GM12891 (cell line): ENCODE results near the gene PLP2.
"Not testable (repeated sequence)": the region's sequence is repeated elsewhere in the genome, so short reads cannot be mapped to it uniquely, and the experiment has no call there.

Source experiments
- DNase-seq: peaks from one replicate; pipeline ENCODE4 v3.0.0; 2011; ENCODE audit warnings: low spot score; ENCODE audit not compliant: insufficient read length
- FAIRE-seq: peaks from 2 replicates; lab custom pipeline; 2011; peaks lifted over from hg19 to GRCh38; lab: Jason Lieb, UNC
- PAX5 ChIP-seq: IDR thresholded peaks from 2 replicates; pipeline ENCODE4 v1.6.1; 2011; ENCODE audit warnings: low read length, moderate library complexity, mild to moderate bottlenecking; ENCODE audit not compliant: insufficient read depth, severe bottlenecking
- POLR2A ChIP-seq: IDR thresholded peaks from 2 replicates; pipeline ENCODE4 v1.6.1; 2011; ENCODE audit warnings: low read depth, low read length, control low read depth
- POLR2AphosphoS5 ChIP-seq: IDR thresholded peaks from 2 replicates; pipeline ENCODE4 v1.6.1; 2011; ENCODE audit warnings: low read depth, low read length, control low read depth
- POU2F2 ChIP-seq: IDR thresholded peaks from 2 replicates; pipeline ENCODE4 v1.6.1; 2011; ENCODE audit warnings: low read depth, mild to moderate bottlenecking, control low read depth, low read length, moderate library complexity
- SPI1 ChIP-seq: IDR thresholded peaks from 2 replicates; pipeline ENCODE4 v1.6.1; 2011; ENCODE audit warnings: low read depth, low read length, control low read depth
- TAF1 ChIP-seq: IDR thresholded peaks from 2 replicates; pipeline ENCODE4 v1.6.1; 2011; ENCODE audit warnings: low read depth, low read length, control low read depth

PLP2 gene

DNA sequence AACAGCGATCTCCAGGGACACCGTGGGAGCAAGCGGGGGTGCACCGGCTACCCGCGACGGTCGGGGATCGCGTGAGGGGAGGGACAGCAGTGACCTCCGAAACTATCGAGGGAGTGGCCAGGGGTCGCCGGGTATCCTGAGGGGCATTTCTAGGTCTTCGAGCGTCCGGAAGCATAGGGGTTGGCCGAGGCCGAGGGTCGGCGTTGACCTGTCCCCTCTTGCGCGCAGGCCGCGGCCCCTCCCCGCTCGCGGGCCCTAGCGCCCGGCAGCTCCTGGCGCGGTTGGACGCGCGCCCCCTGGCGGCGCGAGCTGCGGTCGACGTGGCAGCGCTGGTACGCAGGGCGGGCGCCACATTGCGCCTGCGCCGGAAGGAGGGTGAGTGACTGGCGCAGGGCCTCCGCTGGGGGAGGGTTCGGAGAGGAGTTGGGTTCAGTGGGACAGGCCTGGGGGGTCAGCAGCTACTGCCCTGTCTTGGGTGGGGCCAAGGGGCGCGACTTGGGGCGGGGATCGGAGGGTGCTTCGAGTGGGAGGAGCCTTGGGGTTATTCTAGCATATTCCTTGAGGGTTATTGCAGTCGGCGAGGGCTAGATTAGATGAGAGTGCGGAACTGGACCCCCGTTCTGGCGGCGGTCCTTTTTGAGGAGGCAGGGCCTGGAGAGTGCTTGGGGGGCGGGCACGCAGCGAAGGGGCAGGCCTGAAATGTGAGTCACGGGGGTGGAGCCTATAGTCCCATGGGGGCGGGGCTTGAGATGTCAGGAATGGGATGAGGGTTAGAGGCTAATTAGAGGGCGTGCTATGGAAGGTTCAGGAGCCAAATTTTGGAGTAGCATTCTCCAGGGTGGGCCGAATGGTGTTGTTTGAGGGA, 7.9 kb upstream of the PLP2 start:
- FAIRE-seq (no peak), DNase-seq (peak; percentile 70)
- TF ChIP-seq POLR2AphosphoS5 (no peak), SPI1 (no peak), POU2F2 (no peak), POLR2A (no peak), TAF1 (no peak), PAX5 (no peak)

DNA sequence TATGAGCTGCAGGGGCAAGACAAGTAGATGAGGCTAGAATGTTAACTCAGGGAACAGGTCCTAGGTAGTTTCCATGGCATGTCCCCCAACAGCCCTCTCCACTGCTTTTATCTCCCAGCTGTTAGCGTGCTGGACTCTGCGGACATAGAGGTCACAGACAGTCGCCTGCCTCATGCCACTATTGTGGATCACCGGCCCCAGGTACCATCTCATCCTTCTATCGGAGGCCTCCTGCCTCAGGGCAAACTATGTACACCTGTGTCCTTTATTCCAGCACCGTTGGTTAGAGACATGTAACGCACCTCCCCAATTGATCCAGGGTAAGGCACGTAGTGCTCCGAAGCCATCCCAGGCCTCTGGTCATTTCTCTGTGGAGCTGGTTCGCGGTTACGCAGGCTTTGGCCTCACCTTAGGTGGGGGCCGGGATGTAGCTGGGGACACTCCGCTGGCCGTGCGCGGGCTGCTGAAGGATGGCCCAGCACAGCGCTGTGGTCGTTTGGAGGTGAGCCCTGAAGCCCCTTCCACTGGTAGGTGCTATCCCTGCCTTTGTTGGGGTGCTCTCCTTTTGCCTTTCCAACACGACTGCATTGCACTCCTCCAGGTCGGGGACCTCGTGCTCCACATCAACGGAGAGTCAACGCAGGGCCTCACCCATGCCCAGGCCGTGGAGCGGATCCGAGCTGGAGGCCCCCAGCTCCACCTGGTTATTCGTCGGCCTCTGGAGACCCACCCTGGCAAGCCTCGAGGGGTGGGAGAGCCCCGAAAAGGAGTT, 6.9 kb upstream of the PLP2 start:
- FAIRE-seq, result no peak
- TF ChIP-seq POLR2AphosphoS5 (no peak), POU2F2 (no peak), POLR2A (no peak), PAX5 (no peak), TAF1 (no peak), SPI1 (no peak)
- no peak for DNase-seq

DNA sequence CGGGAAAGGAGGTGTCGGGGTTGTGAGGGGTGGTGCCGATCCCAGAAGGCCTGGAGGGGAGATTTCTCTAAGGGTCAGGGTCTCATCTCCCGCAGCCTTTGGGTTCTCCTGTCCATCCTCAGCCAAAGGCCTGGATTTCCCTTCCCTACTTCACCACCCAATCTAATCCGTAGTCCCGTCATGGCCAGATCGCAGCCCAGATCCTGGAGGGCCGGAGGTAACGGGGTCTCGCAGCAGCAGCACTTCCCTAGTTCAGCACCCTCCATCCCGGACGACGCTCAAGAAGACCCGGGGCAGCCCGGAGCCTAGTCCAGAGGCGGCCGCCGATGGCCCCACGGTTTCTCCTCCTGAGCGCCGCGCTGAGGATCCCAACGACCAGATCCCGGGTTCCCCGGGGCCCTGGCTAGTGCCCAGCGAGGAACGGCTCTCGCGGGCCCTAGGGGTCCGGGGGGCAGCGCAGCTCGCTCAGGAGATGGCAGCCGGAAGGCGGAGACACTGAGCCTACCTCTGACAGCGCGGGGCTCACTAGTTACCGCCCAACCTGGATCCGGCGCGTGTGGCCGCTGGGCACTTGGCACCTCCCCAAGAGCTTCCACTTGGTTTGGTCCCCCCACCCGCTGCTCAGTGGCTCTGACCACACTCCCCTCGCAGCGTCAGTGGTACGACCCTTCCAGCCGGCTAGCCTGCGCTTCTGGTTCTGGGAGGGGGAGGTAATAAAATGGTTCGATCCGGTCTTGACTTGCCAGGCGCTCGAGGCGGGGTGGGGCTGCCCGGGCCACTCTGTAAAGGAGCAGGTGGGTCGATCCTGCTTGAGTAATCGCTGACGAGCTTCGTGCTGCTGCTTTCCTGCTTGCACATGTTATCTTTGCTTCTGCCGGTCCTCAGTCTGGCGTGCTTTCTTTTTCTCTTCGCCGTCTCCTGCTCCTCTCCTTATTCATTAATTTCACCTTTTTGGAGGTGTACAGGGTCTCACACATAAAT, 5.5 kb upstream of the PLP2 start:
- DNase-seq, result no peak
- FAIRE-seq, result peak; percentile 61
- no peak for TF ChIP-seq POU2F2
- TF ChIP-seq POLR2A, result no peak
- TF ChIP-seq TAF1, result no peak
- no peak for TF ChIP-seq POLR2AphosphoS5
- TF ChIP-seq PAX5, result no peak
- no peak for TF ChIP-seq SPI1

DNA sequence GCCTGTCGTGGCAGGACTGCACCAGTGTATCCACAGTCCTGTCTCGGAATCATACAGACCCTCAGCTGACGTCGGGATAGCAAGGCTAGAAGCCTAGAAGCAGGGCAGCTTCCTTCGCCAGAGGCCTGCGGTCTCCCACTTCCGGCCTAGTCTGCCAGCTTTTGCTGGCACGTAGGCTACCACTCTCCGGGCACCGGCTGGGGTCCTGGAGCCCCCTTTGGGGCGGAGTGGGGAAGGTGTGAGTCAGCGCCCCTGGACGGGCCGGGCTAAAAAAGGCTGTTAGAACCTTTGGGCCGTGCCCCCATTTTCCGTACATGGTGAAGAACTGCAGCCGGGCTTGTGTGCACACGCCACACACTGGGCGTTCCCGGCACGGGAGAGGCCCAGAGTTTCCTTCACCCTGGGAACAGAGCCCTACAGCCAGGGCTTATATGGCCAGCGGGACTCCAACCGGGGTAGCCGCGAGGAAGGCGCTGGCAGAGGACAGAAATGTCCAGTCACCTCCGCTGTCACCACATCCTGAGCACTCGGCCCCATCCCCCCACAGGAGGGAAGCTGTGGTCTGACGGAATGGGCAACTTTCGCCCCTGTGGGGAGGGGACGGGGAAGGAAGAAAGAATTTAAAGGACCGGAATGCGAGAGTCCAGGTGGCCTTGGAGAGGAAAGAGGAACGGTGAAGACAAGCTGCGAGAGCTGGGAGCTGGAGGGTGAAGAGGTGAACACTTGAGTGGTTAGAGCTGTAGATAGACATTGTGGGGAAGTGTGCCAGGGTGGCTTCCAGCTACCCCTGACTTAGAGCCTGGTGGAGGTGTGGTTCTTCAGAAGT, 4.6 kb upstream of the PLP2 start:
- FAIRE-seq (peak; percentile 97), DNase-seq (no peak)
- TF ChIP-seq POLR2AphosphoS5 (no peak), POLR2A (no peak), SPI1 (peak; percentile 44; the same call in 1 of the 2 replicates), TAF1 (no peak)

DNA sequence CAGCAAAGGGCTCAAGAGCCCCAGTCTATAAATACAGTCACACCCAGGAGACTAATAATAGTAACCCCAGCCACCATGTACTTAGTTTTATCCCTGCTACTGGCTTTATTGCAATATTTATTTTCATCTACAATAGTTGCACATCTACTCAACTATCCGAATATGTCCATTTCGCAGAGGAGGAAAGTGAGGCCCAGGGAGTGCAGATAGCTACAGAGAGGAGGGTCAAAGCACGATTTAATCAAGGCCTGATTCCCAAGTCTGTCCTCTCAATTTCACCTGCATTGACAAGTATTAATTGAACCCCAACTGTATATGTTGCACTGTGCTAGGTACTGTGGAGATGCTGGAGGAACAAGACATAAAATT, 4.0 kb upstream of the PLP2 start:
- DNase-seq, result no peak
- TF ChIP-seq POLR2A (no peak), SPI1 (no peak), POLR2AphosphoS5 (no peak), PAX5 (no peak), POU2F2 (no peak), TAF1 (no peak)
- no peak for FAIRE-seq

DNA sequence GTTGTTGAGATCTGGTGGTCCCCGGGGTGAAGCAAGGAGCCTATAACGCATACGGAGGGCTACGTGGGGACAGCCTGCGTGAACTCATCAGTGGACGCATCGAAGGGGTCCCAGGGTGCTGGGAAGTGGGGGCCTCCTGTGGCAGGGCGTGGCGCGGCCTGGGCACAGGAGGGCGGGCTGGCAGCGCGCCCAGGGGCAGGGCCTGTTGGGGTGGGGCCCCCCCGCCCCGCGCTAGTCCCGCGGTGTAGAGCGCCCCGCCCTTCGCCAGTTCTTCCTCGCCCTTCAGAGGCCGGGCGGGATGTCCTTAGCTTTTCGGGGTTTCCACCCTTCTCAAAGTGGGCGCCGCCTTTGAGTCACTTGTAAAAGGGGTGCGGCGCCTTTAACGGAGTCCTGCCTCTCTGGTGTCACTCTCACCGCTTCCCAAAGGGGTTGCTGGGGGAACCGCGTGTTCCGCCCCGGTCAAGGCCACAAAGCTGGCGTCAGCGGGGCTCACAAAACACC, 632 bp downstream of the PLP2 start:
- TF ChIP-seq POLR2A (no peak), TAF1 (no peak), SPI1 (no peak), PAX5 (no peak), POLR2AphosphoS5 (no peak)
- peak; percentile 52 for DNase-seq
- no peak for FAIRE-seq

DNA sequence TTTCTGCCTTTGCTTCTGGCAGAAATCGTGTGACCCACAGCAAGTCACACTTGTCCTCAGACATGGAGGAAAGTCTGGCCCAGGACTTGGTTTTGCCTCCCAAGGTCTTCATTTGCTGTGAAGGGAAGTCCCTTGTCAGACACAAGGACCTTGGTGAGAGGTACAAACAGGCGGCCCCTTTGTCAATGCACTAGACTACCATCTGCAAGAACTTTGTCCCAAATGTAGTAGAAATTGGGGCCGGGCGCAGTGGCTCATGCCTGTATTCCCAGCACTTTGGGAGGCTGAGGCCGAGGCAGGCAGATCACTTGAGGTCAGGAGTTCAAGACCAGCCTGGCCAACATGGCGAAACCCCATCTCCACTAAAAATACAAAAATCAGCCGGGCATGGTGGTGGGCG, 1.8 kb downstream of the PLP2 start:
- not testable (repeated sequence) for DNase-seq, FAIRE-seq

DNA sequence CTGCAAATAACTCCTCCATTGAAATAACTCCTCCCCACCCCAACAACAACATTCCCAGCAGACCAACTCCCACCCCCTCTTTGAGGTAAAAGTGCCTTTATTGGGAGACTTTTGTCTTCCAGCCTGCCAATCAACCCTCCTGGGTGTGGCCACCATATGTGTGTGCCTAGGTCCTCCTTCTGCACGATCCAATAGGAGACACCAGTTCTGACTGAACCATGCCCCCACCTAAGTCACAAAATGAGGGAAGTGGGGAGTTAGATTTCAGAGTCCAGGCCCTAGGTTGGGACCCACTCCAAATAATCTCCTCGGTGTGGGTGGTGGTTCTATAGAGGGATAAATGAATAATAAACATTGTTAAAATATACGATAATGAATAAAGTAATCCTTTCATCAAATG, 3.0 kb downstream of the PLP2 start:
- no peak for DNase-seq
- TF ChIP-seq POLR2A, result no peak
- no peak for TF ChIP-seq POLR2AphosphoS5
- TF ChIP-seq PAX5, result no peak
- TF ChIP-seq TAF1, result no peak
- TF ChIP-seq POU2F2, result no peak
- TF ChIP-seq SPI1, result no peak
- no peak for FAIRE-seq
